HepG2 (cell line): ENCODE measurements around the gene ANAPC10. TPM values are rescaled to one million over a fixed set of nuclear protein-coding genes. Genes with fewer than 3 reads are reported as not detected.

Source experiments
- FOSL1 ChIP-seq: sonication (generic); formaldehyde crosslinking; IDR thresholded peaks from 2 replicates; pipeline ENCODE4 v1.9.0; 2021; ENCODE audit warnings: missing genetic modification reagents, borderline replicate concordance
- HNRNPK ChIP-seq: fragments of 200-400 bp; formaldehyde crosslinking; IDR thresholded peaks from 2 replicates; pipeline ENCODE4 v1.6.1; 2018; ENCODE audit warnings: low read length, low read depth, moderate library complexity, mild to moderate bottlenecking; ENCODE audit not compliant: poor library complexity, severe bottlenecking
- KAT2B ChIP-seq: fragments of 150-350 bp; IDR thresholded peaks from 2 replicates; pipeline ENCODE4 v1.6.1; 2014; ENCODE audit warnings: low read depth, low read length, borderline replicate concordance
- NFE2L1 ChIP-seq: sonication (generic); formaldehyde crosslinking; IDR thresholded peaks from 2 replicates; pipeline ENCODE4 v1.4.0; 2020; ENCODE audit warnings: missing genetic modification reagents, mild to moderate bottlenecking, borderline replicate concordance
- NR1H2 ChIP-seq: sonication (generic); formaldehyde crosslinking; IDR thresholded peaks from 2 replicates; pipeline ENCODE4 v1.8.1; 2022; ENCODE audit warnings: low read depth, missing genetic modification reagents, borderline replicate concordance
- PHB2 ChIP-seq: fragments of 450-650 bp; IDR thresholded peaks from 2 replicates; pipeline ENCODE4 v1.6.1; 2018; ENCODE audit not compliant: partially characterized antibody
- POLR2A ChIP-seq, 2 experiments: IDR thresholded peaks; 2 replicates each; pipeline ENCODE4 v1.6.1; 2011; ENCODE audit warnings: low read depth in 2 of 2, low read length in 2 of 2, mild to moderate bottlenecking in 1 of 2, moderate library complexity in 1 of 2; ENCODE audit not compliant: insufficient read depth in 1 of 2
- RARA ChIP-seq: IDR thresholded peaks from 2 replicates; pipeline ENCODE4 v1.6.1; 2016; ENCODE audit warnings: missing genetic modification reagents, missing compliant biosample characterization
- THYN1 ChIP-seq: sonication (generic); formaldehyde crosslinking; IDR thresholded peaks from 2 replicates; pipeline ENCODE4 v1.8.1; 2023; ENCODE audit warnings: low read depth, mild to moderate bottlenecking, moderate library complexity, missing genetic modification reagents, borderline replicate concordance
- TMF1 ChIP-seq: sonication (generic); formaldehyde crosslinking; IDR thresholded peaks from 2 replicates; pipeline ENCODE4 v1.8.1; 2022; ENCODE audit warnings: low read depth, missing genetic modification reagents
- ZMAT3 ChIP-seq: sonication (generic); formaldehyde crosslinking; conservative IDR thresholded peaks from 2 replicates; pipeline ENCODE4 v1.7.0; 2021; ENCODE audit warnings: missing genetic modification reagents
- ZNF484 ChIP-seq: sonication (generic); formaldehyde crosslinking; IDR thresholded peaks from 2 replicates; pipeline ENCODE4 v1.5.1; 2020; ENCODE audit warnings: mild to moderate bottlenecking, low read depth, missing genetic modification reagents, borderline replicate concordance
- ZNF687 ChIP-seq: sonication (generic); formaldehyde crosslinking; IDR thresholded peaks from 2 replicates; pipeline ENCODE4 v1.5.1; 2020; ENCODE audit warnings: mild to moderate bottlenecking, missing genetic modification reagents, moderate library complexity
- ZNF709 ChIP-seq: sonication (generic); formaldehyde crosslinking; IDR thresholded peaks from 2 replicates; pipeline ENCODE4 v1.5.0; 2020; ENCODE audit warnings: mild to moderate bottlenecking, missing genetic modification reagents
- polyA plus RNA-seq, 8 experiments: library from polyadenylated mRNA; depleted of rRNA in 3 of 8; stranded (reverse) in 7 of 8; unstranded in 1 of 8; fragments of >200 nt; fragmentation: Illumina TruSeq in 4 of 8; extraction: Trizol in 4 of 8; gene quantifications; 2 replicates each; pipeline versions ENCODE4 v1.2.1 to v1.2.3, GENCODE V29; 2011 to 2016; ENCODE audit warnings: low read depth in 4 of 8, missing spikeins in 1 of 8, mixed read lengths in 1 of 8; ENCODE audit not compliant: insufficient read depth in 1 of 8
- total RNA-seq, 5 experiments: library from RNA; depleted of rRNA; stranded (reverse); fragments of >200 nt; fragmentation: Illumina TruSeq; extraction: Trizol; gene quantifications; 2 replicates each; pipeline ENCODE4 v1.2.3, GENCODE V29; 2016; ENCODE audit warnings: low read depth in 1 of 5
- TF ChIP-seq, protein P1 (sequence below): sonication (generic); formaldehyde crosslinking; IDR thresholded peaks from 2 replicates; pipeline ENCODE4 v1.4.0; 2020; ENCODE audit warnings: mild to moderate bottlenecking, missing genetic modification reagents
- TF ChIP-seq, protein P2 (sequence below), 2 experiments: sonication (generic) in 1 of 2; formaldehyde crosslinking in 1 of 2; IDR thresholded peaks; 2 replicates each; pipeline versions ENCODE4 v1.6.1 to v1.9.0; 2014 to 2022; ENCODE audit warnings: antibody characterized with exemption in 1 of 2, borderline replicate concordance in 1 of 2, inconsistent platforms in 1 of 2, low read depth in 1 of 2, missing genetic modification reagents in 1 of 2

Gene ANAPC10
- total and polyA plus RNA-seq, 2 of the 13 experiments (the other 11 are each of a cell fraction or from before 2014, with no cell fraction given) = 21.9 to 32.7 TPM

- TF ChIP-seq, protein P1, sequence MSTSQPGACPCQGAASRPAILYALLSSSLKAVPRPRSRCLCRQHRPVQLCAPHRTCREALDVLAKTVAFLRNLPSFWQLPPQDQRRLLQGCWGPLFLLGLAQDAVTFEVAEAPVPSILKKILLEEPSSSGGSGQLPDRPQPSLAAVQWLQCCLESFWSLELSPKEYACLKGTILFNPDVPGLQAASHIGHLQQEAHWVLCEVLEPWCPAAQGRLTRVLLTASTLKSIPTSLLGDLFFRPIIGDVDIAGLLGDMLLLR (CRISPR knock-in tag) = peak; percentile 97
- TF ChIP-seq HNRNPK = no peak
- no peak for TF ChIP-seq PHB2
- peak; percentile 54; the same call in 1 of the 2 replicates for TF ChIP-seq RARA (CRISPR knock-in tag)
- peak; percentile 99 for TF ChIP-seq ZNF687 (CRISPR knock-in tag)
- no peak for TF ChIP-seq KAT2B
- no peak for TF ChIP-seq THYN1 (CRISPR knock-in tag)
- TF ChIP-seq ZNF709 = 0 out of 2 replicates have a peak, but pooled peaks have one; percentile 63
- TF ChIP-seq ZMAT3 = peak; percentile 52; the same call in 1 of the 2 replicates
- peak; percentile 90 to 97 for TF ChIP-seq POLR2A (IDR thresholded peaks at IDR 0.05; ENCODE audit: insufficient read depth in 1 of 2, low read depth in 2 of 2, low read length in 2 of 2)
- no peak for TF ChIP-seq ZNF484 (CRISPR knock-in tag)
- TF ChIP-seq NR1H2 (CRISPR knock-in tag) = peak; percentile 61; the same call in 1 of the 2 replicates
- no peak for TF ChIP-seq FOSL1
- TF ChIP-seq, protein P2, sequence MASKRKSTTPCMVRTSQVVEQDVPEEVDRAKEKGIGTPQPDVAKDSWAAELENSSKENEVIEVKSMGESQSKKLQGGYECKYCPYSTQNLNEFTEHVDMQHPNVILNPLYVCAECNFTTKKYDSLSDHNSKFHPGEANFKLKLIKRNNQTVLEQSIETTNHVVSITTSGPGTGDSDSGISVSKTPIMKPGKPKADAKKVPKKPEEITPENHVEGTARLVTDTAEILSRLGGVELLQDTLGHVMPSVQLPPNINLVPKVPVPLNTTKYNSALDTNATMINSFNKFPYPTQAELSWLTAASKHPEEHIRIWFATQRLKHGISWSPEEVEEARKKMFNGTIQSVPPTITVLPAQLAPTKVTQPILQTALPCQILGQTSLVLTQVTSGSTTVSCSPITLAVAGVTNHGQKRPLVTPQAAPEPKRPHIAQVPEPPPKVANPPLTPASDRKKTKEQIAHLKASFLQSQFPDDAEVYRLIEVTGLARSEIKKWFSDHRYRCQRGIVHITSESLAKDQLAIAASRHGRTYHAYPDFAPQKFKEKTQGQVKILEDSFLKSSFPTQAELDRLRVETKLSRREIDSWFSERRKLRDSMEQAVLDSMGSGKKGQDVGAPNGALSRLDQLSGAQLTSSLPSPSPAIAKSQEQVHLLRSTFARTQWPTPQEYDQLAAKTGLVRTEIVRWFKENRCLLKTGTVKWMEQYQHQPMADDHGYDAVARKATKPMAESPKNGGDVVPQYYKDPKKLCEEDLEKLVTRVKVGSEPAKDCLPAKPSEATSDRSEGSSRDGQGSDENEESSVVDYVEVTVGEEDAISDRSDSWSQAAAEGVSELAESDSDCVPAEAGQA (IDR thresholded peaks at IDR 0.05; ENCODE audit: low read depth) = peak; percentile 98
- TF ChIP-seq, protein P2 (CRISPR knock-in tag; IDR thresholded peaks at IDR 0.05; ENCODE audit: borderline replicate concordance) = no peak
- TF ChIP-seq NFE2L1 (CRISPR knock-in tag) = no peak
- 0 out of 2 replicates have a peak, but pooled peaks have one; percentile 36 for TF ChIP-seq TMF1 (CRISPR knock-in tag)
These were observed at the start of gene ANAPC10, which contains the start of gene ABCE1 (continued) for GRCh38 chr4:145097821-145098674.
